GM12892 (cell line): ENCODE results near the gene TLCD4.

ENCODE experiments used
- POLR2A ChIP-seq: IDR thresholded peaks from 2 replicates; pipeline ENCODE4 v1.6.1; 2011; ENCODE audit warnings: low read depth, low read length, control low read depth
- POLR2AphosphoS5 ChIP-seq: IDR thresholded peaks from 2 replicates; pipeline ENCODE4 v1.6.1; 2011; ENCODE audit warnings: low read depth, low read length, control low read depth
- TAF1 ChIP-seq: IDR thresholded peaks from 2 replicates; pipeline ENCODE4 v1.6.1; 2011; ENCODE audit warnings: low read depth, mild to moderate bottlenecking, control low read depth, low read length, borderline replicate concordance

GRCh38 chr1:95154096-95154495 is 36.9 kb downstream of the TLCD4 start:
- TF ChIP-seq POLR2A (no peak), TAF1 (no peak), POLR2AphosphoS5 (no peak)
